Sigmoid colon (tissue), 7 donors: Measurements from ENCODE around the gene TAF8. TPM values are rescaled to one million over a fixed set of nuclear protein-coding genes. Genes with fewer than 3 reads are reported as not detected.

Experiments
- DNase-seq: peaks from one replicate; pipeline ENCODE4 v3.0.0-alpha.2; 2019
- H3K27ac ChIP-seq, 4 donors: fragments of 200-600 bp; sonication (generic); one replicate each; pipeline ENCODE4 v1.5.1; 2016 to 2019; ENCODE audit warnings: mild to moderate bottlenecking in 1 of 4
- H3K27me3 ChIP-seq, 3 donors: fragments of 200-600 bp; sonication (generic); one replicate each; pipeline ENCODE4 v1.5.1; 2019; ENCODE audit warnings: mild to moderate bottlenecking in 1 of 3
- H3K36me3 ChIP-seq, 4 donors: fragments of 200-600 bp; sonication (generic); one replicate each; pipeline ENCODE4 v1.5.1; 2016 to 2019
- H3K4me1 ChIP-seq, 4 donors: fragments of 200-600 bp; sonication (generic); one replicate each; pipeline ENCODE4 v1.5.1; 2017 to 2019
- H3K4me3 ChIP-seq, 4 donors: fragments of 200-600 bp; sonication (generic); one replicate each; pipeline ENCODE4 v1.5.1; 2017 to 2019; ENCODE audit warnings: mild to moderate bottlenecking in 2 of 4, moderate library complexity in 1 of 4
- H3K9me3 ChIP-seq, 4 donors: fragments of 200-600 bp in 3 of 4; sonication (generic) in 3 of 4; one replicate each; pipeline versions ENCODE4 v1.5.1 to v1.6.1; 2013 to 2019
- EP300 ChIP-seq, 4 donors: sonication (generic); formaldehyde crosslinking; IDR thresholded peaks; one replicate each; pipeline ENCODE4 v1.6.1; 2017; ENCODE audit warnings: antibody characterized with exemption in 4 of 4
- POLR2A ChIP-seq, 2 donors: fragments of 450-650 bp; IDR thresholded peaks; one replicate each; pipeline ENCODE4 v1.6.1; 2016; ENCODE audit warnings: antibody characterized with exemption in 2 of 2, mild to moderate bottlenecking in 2 of 2, moderate library complexity in 2 of 2
- POLR2AphosphoS5 ChIP-seq, 4 donors: sonication (generic); formaldehyde crosslinking; IDR thresholded peaks; one replicate each; pipeline ENCODE4 v1.6.1; 2017; ENCODE audit warnings: antibody characterized with exemption in 4 of 4
- WGBS, 2 donors: extraction: QIAGEN DNeasy Blood & Tissue Kit; methylation state at CpG; one replicate each; pipeline ENCODE4 v1.1.7; 2013; 5-methylcytosine and 5-hydroxymethylcytosine counted together
- intact Hi-C: fragments of 100-400 bp; cut with DNase I; formaldehyde crosslinking; loops from one replicate; pipeline ENCODE4 v1.15.1; 2023
- polyA plus RNA-seq, 3 donors: library from polyadenylated mRNA; stranded (reverse); fragments of 200-250 nt; gene quantifications; one replicate each; pipeline ENCODE4 v1.2.3, GENCODE V29; 2013
- total RNA-seq, 4 donors: library from RNA; depleted of rRNA; stranded (reverse); fragments of >200 nt; gene quantifications; one replicate each; pipeline ENCODE4 v1.1.0, GENCODE V29; 2016
- TF ChIP-seq, protein P1 (sequence below), 4 experiments: fragments of 450-650 bp in 3 of 4; fragments of 200-600 bp in 1 of 4; IDR thresholded peaks; one replicate each; pipeline ENCODE4 v1.5.1; 2016 to 2019; ENCODE audit warnings: antibody characterized with exemption in 4 of 4, mild to moderate bottlenecking in 3 of 4, moderate library complexity in 2 of 4
- donor health status: healthy with polysubstance abuse.
- donor health status: Bipolar disorder and iron deficiency.
- donor health status: healthy.

The TAF8 gene
- total and polyA plus RNA-seq, 7 donors: 4.9 to 30.7 (median 20.3) TPM

DNA sequence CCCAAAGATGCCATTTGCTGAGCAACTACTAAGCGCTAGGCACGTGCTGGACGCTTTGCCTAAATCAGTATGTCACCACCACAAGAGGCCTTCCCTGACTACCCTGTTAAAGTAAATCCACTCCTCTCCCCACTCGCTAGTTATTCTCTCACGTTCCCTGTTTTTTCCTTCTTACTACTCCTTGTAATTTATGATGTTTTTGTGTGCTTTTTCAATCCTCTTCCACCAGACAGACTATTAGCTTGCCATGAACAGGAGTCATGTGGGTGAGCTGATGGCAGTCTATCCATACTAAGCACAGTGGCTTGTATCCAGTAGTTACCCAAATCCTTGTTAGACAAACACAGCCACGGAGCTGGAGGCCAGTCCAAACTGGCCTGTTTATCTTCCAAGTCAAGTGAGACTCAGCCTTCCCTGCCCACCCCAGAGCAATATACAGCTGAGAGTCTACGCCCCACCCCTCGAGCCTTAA is 50.9 kb downstream of the TAF8 start:
- no peaks in the 10 kb centered on the region for H3K36me3 ChIP-seq
- 47 to 70% methylated on average over 8 of the region's 8 CpGs for WGBS, 2 donors
- no peak overlapping the region for H3K4me3 ChIP-seq
- peaks cover 0 to 36% (median 19%) of the 10 kb centered on the region in 4 donors for H3K4me1 ChIP-seq
- peak; percentile 69 for DNase-seq
- H3K27me3 ChIP-seq: peaks cover 0 to 24% (median 9%) of the 10 kb centered on the region in 3 donors
- H3K27ac ChIP-seq: peak overlapping the region; percentile 29 to 60 (median 43)
- no peaks in the 10 kb centered on the region for H3K9me3 ChIP-seq
- intact Hi-C loops: no loop called here
- TF ChIP-seq EP300 (IDR thresholded peaks at IDR 0.05) (no peak), POLR2A (IDR thresholded peaks at IDR 0.05) (no peak), POLR2AphosphoS5 (IDR thresholded peaks at IDR 0.05) (peak in 1 of 4 donors; percentile 4)
- TF ChIP-seq, protein P1, sequence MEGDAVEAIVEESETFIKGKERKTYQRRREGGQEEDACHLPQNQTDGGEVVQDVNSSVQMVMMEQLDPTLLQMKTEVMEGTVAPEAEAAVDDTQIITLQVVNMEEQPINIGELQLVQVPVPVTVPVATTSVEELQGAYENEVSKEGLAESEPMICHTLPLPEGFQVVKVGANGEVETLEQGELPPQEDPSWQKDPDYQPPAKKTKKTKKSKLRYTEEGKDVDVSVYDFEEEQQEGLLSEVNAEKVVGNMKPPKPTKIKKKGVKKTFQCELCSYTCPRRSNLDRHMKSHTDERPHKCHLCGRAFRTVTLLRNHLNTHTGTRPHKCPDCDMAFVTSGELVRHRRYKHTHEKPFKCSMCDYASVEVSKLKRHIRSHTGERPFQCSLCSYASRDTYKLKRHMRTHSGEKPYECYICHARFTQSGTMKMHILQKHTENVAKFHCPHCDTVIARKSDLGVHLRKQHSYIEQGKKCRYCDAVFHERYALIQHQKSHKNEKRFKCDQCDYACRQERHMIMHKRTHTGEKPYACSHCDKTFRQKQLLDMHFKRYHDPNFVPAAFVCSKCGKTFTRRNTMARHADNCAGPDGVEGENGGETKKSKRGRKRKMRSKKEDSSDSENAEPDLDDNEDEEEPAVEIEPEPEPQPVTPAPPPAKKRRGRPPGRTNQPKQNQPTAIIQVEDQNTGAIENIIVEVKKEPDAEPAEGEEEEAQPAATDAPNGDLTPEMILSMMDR (IDR thresholded peaks at IDR 0.05): no peak

DNA sequence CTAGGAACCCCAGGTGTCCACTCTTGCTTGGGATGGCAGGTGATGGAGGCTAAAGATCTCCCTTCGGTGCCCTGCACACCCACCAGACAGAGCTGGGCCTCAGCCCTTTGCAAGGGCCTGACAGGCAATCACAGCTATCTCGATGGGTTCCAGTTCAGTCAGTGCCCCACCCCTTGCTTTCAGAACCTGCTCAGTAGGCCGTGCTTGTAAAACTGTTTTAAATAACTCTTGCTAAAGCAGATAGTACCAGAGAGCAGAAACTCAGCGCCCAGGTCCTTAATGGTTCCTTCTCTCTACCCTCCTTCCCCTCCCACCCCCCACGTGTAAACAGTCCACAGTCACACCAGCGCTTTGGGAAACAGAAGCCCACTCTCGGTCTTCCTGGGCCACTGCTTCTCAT is 52.9 kb downstream of the TAF8 start:
- WGBS, 2 donors: 17 to 74% methylated on average over 7 of the region's 7 CpGs
- Histone ChIP-seq H3K27me3 (peaks cover 0 to 30% (median 9%) of the 10 kb centered on the region in 3 donors), H3K27ac (peak overlapping the region in 2 of 4 donors; percentile 14 to 43), H3K9me3 (no peaks in the 10 kb centered on the region), H3K4me1 (peaks cover 0 to 36% (median 19%) of the 10 kb centered on the region in 4 donors), H3K36me3 (no peaks in the 10 kb centered on the region), H3K4me3 (no peak overlapping the region)
- no peak for DNase-seq
- TF ChIP-seq POLR2AphosphoS5 (IDR thresholded peaks at IDR 0.05) (no peak), POLR2A (IDR thresholded peaks at IDR 0.05) (no peak), EP300 (IDR thresholded peaks at IDR 0.05) (no peak)
- TF ChIP-seq, protein P1 (IDR thresholded peaks at IDR 0.05): no peak
- intact Hi-C loops: no loop called here

DNA sequence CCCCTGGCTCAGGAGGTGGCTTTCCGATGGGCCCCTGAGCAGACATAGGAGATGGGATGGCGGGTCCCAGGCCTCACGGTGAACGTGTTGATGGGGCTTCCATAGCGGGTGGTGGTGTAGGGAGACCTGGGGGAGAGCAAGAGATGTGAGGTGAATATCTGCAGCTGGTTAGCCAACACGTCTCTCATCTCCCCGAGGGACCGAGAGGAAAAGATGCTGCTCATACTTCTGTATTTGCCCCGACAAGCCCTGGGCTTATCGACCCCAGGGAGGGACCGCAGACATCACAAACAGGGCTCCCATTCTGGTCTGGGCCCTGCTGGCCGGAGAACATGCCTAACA is 53.4 kb downstream of the TAF8 start:
- H3K27me3 ChIP-seq: peaks cover 0 to 30% (median 9%) of the 10 kb centered on the region in 3 donors
- H3K9me3 ChIP-seq: no peaks in the 10 kb centered on the region
- peaks cover 0 to 36% (median 19%) of the 10 kb centered on the region in 4 donors for H3K4me1 ChIP-seq
- H3K36me3 ChIP-seq: no peaks in the 10 kb centered on the region
- TF ChIP-seq POLR2AphosphoS5 (IDR thresholded peaks at IDR 0.05): no peak
- TF ChIP-seq, protein P1 (IDR thresholded peaks at IDR 0.05): no peak
- TF ChIP-seq POLR2A (IDR thresholded peaks at IDR 0.05): no peak
- TF ChIP-seq EP300 (IDR thresholded peaks at IDR 0.05): no peak
- DNase-seq: no peak
- 84 to 91% methylated on average over 12 of the region's 12 CpGs for WGBS, 2 donors
- H3K27ac ChIP-seq: peak overlapping the region in 2 of 4 donors; percentile 14 to 43
- peak overlapping the region in 1 of 4 donors; percentile 56 for H3K4me3 ChIP-seq
- intact Hi-C loops: no loop called here

DNA sequence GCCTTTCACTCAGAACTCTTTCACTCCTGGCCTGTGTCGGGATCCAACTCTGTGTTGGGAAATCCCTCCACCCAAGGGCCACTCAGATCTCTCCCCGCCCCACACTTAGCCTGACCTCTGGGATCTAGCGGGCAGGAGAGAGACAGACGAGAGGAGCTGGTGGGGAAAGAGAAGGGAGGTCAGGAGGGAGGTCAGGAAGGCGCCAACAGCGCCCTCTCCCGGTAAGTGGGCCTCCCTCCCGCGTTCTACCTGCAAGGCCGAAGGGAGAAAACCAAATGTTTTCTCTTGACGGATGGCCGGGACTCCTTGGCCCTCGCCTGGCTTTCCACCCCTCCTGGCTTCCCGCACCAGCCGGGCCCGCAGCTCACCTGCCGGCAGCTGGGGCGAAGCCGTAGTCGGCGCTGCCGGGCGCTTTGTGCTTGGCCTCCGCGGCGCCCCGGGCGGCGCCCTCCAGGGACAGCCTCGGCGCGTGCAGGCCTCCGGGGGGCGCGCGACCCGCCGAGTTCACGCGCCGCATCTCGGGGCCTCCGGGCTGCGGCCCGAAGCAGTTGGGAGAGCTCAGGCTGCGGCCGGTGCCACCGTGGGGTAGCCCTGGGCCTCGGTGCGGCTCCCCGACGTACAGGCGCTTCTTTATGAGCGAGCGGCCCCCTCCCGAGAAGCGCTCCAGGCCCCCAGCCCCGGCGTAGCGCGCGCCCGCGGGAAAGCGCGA is 53.9 kb downstream of the TAF8 start:
- H3K9me3 ChIP-seq: no peaks in the 10 kb centered on the region
- peaks cover 0 to 34% (median 19%) of the 10 kb centered on the region in 4 donors for H3K4me1 ChIP-seq
- TF ChIP-seq, protein P1 (IDR thresholded peaks at IDR 0.05): peak; percentile 8 to 66 (median 34)
- no peak for TF ChIP-seq POLR2AphosphoS5 (IDR thresholded peaks at IDR 0.05)
- TF ChIP-seq EP300 (IDR thresholded peaks at IDR 0.05): no peak
- no peak for TF ChIP-seq POLR2A (IDR thresholded peaks at IDR 0.05)
- DNase-seq: peak; percentile 91
- H3K36me3 ChIP-seq: no peaks in the 10 kb centered on the region
- intact Hi-C loops: no loop called here
- H3K4me3 ChIP-seq: peak overlapping the region; percentile 23 to 56 (median 44)
- WGBS, 2 donors: 31 to 74% methylated on average over 66 of the region's 66 CpGs
- H3K27me3 ChIP-seq: peaks cover 0 to 30% (median 9%) of the 10 kb centered on the region in 3 donors
- H3K27ac ChIP-seq: peak overlapping the region in 3 of 4 donors; percentile 41 to 47 (median 43)
